ENCODE results near the gene SAMD11. TPM values are rescaled to one million over a fixed set of nuclear protein-coding genes. Genes with fewer than 3 reads are reported as not detected.

The SAMD11 gene
- polyA plus RNA-seq, 1 donor from 2014 or later, result not detected

DNA sequence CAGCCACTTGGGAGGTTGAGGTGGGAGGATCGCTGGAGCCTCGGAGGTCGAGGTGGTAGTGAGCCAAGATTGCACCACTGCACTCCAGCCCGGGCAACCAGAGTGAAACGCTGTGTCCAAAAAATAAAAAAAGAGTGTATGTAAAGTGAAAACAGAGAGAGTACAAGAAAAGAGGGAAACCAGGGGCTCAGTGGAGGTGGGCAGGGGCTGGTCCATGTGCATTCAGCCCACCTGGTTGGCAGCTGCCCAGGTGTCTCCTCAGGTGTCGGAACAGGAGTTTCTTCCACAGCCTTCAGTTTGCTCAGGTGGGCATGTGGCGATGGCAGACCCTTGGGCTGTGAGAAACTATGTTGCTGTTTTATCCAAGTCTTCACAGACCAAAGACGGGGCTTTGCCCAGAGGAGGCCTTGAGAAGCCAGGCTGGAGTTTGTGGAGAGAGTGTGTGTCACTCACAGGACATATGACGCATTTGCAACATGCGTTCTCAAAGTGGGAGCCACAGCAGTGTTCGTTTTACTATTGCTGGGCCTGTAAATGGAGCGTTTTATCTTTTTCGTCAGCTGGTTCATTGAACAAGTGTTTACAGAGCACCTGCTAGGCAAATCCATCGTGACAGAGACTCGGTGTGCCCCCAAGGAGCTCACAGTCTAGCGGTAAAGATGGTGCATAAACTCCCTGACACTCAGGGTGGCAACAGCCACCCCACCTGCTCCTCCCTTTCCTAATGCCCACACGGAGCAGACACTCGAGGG, 22.4 kb upstream of the SAMD11 start:
- Mint-ChIP-seq H3K27me3 (peaks cover 31% of the 10 kb centered on the region), H3K36me3 (no peaks in the 10 kb centered on the region), H3K27ac (peak overlapping the region in 1 of 3 donors; percentile 89), H3K4me3 (peak overlapping the region in 2 of 4 donors; percentile 16 to 17), H3K9me3 (peaks cover 0 to 7% (median 3%) of the 10 kb centered on the region in 3 donors), H3K4me1 (peaks cover 6 to 13% (median 6%) of the 10 kb centered on the region in 3 donors)

DNA sequence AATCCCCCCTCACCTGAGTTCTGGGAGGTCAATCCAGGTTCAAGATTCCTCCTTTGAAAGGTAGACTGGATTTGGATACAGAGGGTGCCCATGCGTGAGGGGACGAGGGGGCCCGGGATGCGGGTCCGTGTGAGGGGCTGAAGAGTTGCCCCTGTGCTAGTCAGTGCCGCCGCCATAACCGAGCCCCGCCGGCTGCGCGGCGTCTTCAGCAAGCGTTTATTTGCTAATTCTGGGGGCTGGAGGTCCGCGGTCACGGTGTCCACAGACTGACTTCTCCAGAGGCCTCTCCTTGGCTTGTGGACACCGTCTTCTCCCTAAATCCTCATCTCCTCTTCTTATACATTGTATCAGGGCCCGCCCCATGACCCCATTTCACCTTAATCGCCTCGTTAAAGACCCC, 20.9 kb upstream of the SAMD11 start:
- Mint-ChIP-seq H3K36me3 (no peaks in the 10 kb centered on the region), H3K4me3 (peak overlapping the region in 1 of 4 donors; percentile 37), H3K27me3 (peaks cover 40% of the 10 kb centered on the region)

DNA sequence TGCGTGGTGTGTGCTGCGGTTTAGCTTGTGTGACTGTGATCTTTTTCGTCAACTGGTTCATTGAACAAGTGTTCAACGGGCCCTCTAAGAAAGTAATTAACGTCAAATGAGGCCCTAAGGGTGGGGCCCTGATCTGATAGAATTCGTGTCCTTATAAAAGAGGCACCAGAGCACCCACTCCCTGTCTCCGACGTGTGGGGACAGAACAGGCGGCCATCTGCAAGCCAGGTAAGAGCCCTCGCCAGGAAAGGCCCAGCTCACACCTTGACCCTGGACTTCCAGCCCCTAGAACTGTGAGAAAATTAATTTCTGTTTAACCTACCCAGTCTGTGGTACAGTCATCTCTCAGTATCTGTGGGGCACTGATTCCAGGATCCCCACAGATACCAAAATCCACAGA, 20.4 kb upstream of the SAMD11 start:
- Mint-ChIP-seq H3K4me1 (peaks cover 6 to 11% (median 10%) of the 10 kb centered on the region in 3 donors), H3K27me3 (peaks cover 35% of the 10 kb centered on the region), H3K36me3 (no peaks in the 10 kb centered on the region), H3K4me3 (peak overlapping the region in 2 of 4 donors; percentile 79 to 83), H3K27ac (no peak overlapping the region), H3K9me3 (peaks cover 0 to 5% (median 0%) of the 10 kb centered on the region in 3 donors)

More for the DNA sequence above, 20.9 kb upstream of the SAMD11 start:
- peaks cover 0 to 7% (median 3%) of the 10 kb centered on the region in 3 donors for H3K9me3 Mint-ChIP-seq
- no peak overlapping the region for H3K27ac Mint-ChIP-seq
- peaks cover 6 to 13% (median 10%) of the 10 kb centered on the region in 3 donors for H3K4me1 Mint-ChIP-seq

- H3K27ac Mint-ChIP-seq, result no peak overlapping the region
- H3K27me3 Mint-ChIP-seq, result peaks cover 30% of the 10 kb centered on the region
- peak overlapping the region in 3 of 4 donors; percentile 41 to 83 (median 79) for H3K4me3 Mint-ChIP-seq
- H3K9me3 Mint-ChIP-seq, result peaks cover 0 to 1% (median 0%) of the 10 kb centered on the region in 3 donors
- no peaks in the 10 kb centered on the region for H3K36me3 Mint-ChIP-seq
- H3K4me1 Mint-ChIP-seq, result peaks cover 6 to 10% (median 6%) of the 10 kb centered on the region in 3 donors
Measured at GRCh38 chr1:903721-904271, 19.9 kb upstream of the SAMD11 start.

- Mint-ChIP-seq H3K27me3 (peaks cover 27% of the 10 kb centered on the region), H3K4me3 (peak overlapping the region; percentile 48 to 92 (median 76))
Measured at GRCh38 chr1:904310-904950, 19.3 kb upstream of the SAMD11 start.

DNA sequence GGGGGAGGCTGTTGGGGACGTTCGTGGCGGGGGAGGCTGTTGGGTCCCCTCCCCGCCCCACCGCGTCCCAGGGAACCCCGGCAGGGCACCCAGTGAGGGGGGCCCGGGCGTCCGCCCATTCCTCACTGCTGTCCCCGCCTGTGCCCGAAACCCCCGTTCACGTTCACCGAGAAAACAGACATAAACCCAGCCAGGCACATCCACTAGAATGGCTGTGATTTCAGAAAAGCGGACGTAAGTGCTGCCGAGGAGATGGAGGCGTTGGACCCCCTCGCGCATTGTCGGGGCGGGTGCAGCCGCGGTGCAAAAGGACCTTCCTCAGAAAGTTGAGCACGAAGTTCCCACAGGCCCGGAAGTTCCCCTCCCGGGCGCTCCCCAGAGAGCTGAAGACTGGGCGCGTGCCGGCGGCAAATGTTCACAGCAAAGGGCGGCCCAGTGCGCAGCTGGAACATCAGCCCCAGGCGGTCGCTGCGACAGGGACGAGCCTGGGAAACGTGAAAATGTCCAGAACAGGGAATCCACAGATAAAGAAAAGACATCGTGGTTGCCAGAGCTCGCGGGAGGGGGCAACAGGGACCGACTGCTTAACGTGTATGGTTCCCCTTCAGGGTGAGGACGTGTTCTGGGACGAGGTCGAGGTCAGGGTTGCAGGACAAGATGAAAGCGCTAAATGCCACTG, 18.5 kb upstream of the SAMD11 start:
- Mint-ChIP-seq H3K9me3 (peaks cover 0 to 1% (median 0%) of the 10 kb centered on the region in 3 donors), H3K4me1 (peaks cover 6 to 10% (median 6%) of the 10 kb centered on the region in 3 donors), H3K36me3 (no peaks in the 10 kb centered on the region), H3K4me3 (peak overlapping the region; percentile 38 to 93 (median 82)), H3K27ac (peak overlapping the region in 2 of 3 donors; percentile 16 to 78), H3K27me3 (peaks cover 27% of the 10 kb centered on the region)

More at GRCh38 chr1:904310-904950, 19.3 kb upstream of the SAMD11 start:
- Mint-ChIP-seq H3K4me1 (peaks cover 6 to 10% (median 6%) of the 10 kb centered on the region in 3 donors), H3K27ac (peak overlapping the region in 1 of 3 donors; percentile 78), H3K9me3 (peaks cover 0 to 1% (median 0%) of the 10 kb centered on the region in 3 donors), H3K36me3 (no peaks in the 10 kb centered on the region)

DNA sequence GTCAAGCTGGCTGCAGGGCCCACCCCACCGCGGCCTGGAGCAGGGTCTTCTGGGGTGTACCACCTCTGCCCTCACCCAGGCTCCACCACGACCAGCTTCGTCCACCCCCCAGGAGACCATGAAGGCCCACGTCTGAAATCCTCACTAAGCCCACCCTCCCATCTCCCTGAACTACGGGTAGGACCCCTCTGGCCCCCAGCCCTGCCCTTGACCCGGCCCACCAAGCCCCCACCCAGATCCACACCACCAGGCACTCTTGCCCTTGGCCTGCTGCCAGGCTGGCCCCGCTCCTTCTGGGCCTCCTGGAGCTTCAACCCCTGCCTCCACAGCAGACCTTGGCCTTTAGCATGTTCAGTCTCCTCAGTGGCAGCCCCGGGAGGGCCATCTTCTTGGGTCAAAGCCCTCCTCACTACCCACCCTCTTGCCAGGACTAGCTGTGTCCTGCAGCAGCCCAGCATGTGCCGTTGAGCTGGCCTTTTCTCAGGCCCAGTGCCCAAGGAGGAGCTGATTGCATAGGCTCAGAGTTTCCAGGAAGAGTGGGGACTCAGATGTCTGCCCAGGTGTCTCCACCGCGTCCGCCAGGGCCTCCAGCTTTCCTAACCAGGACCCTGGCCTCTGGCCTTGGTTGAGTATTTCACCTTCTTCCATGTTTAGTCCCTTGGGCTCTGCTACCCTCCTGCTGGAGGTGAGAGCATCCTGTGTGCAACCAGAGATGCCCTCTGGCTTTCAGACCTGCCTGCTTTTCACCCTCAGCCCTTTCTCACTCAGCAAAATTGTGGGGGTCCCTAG, 17.7 kb upstream of the SAMD11 start:
- peaks cover 0 to 1% (median 0%) of the 10 kb centered on the region in 3 donors for H3K9me3 Mint-ChIP-seq
- peaks cover 27% of the 10 kb centered on the region for H3K27me3 Mint-ChIP-seq
- H3K4me1 Mint-ChIP-seq, result peaks cover 6 to 10% (median 8%) of the 10 kb centered on the region in 3 donors
- no peaks in the 10 kb centered on the region for H3K36me3 Mint-ChIP-seq
- peak overlapping the region in 2 of 3 donors; percentile 60 to 78 for H3K27ac Mint-ChIP-seq
- peak overlapping the region; percentile 16 to 63 (median 57) for H3K4me3 Mint-ChIP-seq

DNA sequence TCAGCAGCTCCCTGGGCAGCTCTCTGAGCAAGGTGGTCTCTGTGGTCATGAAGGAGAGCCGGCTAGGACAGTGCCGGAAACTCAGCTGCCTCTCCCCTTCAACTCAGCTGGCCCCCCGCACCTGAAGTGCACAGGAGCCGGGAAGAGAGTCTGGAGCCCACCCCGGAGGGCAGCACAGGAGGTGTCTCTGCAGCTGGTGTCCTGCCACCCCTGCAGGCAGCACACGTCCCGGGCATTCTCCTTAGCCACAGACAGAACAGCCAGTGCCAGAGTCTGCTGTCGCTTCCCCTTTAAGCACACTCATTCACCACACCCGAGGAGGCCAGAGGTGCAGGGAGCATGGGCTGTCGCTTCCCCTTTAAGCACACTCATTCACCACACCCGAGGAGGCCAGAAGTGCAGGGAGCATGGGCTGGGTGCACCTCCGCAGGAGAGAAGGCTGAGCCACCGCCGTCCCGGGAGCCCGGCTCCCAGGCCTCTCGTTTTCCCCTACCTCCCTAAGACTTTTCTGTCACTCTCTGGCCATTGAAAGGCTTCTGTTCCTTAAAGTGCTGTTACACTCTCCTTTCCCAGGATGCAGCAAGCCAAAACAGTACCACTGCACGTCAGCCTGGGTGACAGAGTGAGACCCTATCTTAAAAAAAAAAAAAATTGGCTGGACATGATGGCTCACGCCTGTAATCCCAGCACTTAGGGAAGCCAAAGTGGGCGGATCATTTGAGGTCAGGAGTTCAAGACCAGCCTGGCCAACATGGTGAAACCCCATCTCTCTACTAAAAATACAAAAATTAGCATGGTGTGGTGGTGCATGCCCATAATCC, 16.9 kb upstream of the SAMD11 start:
- H3K27ac Mint-ChIP-seq, result peak overlapping the region in 1 of 3 donors; percentile 60
- peaks cover 30% of the 10 kb centered on the region for H3K27me3 Mint-ChIP-seq
- peak overlapping the region; percentile 3 to 63 (median 39) for H3K4me3 Mint-ChIP-seq
- H3K4me1 Mint-ChIP-seq, result peaks cover 6 to 10% (median 8%) of the 10 kb centered on the region in 3 donors
- H3K36me3 Mint-ChIP-seq, result no peaks in the 10 kb centered on the region
- H3K9me3 Mint-ChIP-seq, result peaks cover 0 to 1% (median 0%) of the 10 kb centered on the region in 3 donors

- H3K36me3 Mint-ChIP-seq, result no peaks in the 10 kb centered on the region
- H3K9me3 Mint-ChIP-seq, result peaks cover 0 to 1% (median 0%) of the 10 kb centered on the region in 3 donors
- H3K4me1 Mint-ChIP-seq, result peaks cover 6 to 10% (median 8%) of the 10 kb centered on the region in 3 donors
- no peak overlapping the region for H3K4me3 Mint-ChIP-seq
- H3K27me3 Mint-ChIP-seq, result peaks cover 31% of the 10 kb centered on the region
- no peak overlapping the region for H3K27ac Mint-ChIP-seq
Measured at GRCh38 chr1:907611-908451, 15.9 kb upstream of the SAMD11 start.

- H3K27me3 Mint-ChIP-seq, result peaks cover 31% of the 10 kb centered on the region
Measured at GRCh38 chr1:908661-909060, 15.1 kb upstream of the SAMD11 start.

GRCh38 chr1:909861-910310, 13.8 kb upstream of the SAMD11 start:
- no peaks in the 10 kb centered on the region for H3K36me3 Mint-ChIP-seq
- peaks cover 36% of the 10 kb centered on the region for H3K27me3 Mint-ChIP-seq
- H3K4me1 Mint-ChIP-seq, result peaks cover 6 to 10% (median 8%) of the 10 kb centered on the region in 3 donors
- no peak overlapping the region for H3K27ac Mint-ChIP-seq
- no peak overlapping the region for H3K4me3 Mint-ChIP-seq
- peaks cover 0 to 1% (median 0%) of the 10 kb centered on the region in 3 donors for H3K9me3 Mint-ChIP-seq

More at GRCh38 chr1:908661-909060, 15.1 kb upstream of the SAMD11 start:
- no peak overlapping the region for H3K27ac Mint-ChIP-seq
- no peak overlapping the region for H3K4me3 Mint-ChIP-seq
- peaks cover 0 to 1% (median 0%) of the 10 kb centered on the region in 3 donors for H3K9me3 Mint-ChIP-seq
- peaks cover 6 to 10% (median 8%) of the 10 kb centered on the region in 3 donors for H3K4me1 Mint-ChIP-seq
- no peaks in the 10 kb centered on the region for H3K36me3 Mint-ChIP-seq

DNA sequence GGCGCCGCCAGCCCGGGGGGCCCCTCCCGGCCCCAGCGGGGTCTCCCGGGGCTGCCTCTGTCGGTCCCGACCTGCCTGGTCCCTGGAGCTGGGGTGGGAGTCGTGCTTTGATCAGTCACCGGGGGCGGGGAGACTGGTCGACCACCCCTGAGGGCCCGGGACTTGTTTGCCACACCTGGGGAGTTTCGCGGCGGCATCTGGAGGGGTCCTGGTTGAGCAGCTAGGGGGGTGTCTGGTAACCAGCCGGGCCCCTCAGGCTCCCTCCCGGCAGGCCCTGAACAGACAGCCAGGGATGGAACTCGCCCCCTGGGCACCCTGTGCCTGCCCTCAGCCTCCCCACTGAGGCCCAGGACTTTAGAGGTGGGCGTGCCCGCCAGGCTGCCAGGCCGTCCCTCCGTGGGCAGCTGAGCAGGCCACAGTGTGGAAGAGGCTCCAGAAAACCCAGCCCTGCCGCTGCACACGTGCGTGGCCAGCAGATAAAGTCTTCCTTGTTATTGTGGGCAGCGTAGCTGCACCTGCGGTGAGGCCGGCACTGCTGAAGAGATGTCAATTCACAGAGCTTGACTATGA, 13.3 kb upstream of the SAMD11 start:
- peaks cover 0 to 1% (median 0%) of the 10 kb centered on the region in 3 donors for H3K9me3 Mint-ChIP-seq
- no peaks in the 10 kb centered on the region for H3K36me3 Mint-ChIP-seq
- peaks cover 2 to 7% (median 4%) of the 10 kb centered on the region in 3 donors for H3K4me1 Mint-ChIP-seq
- no peak overlapping the region for H3K4me3 Mint-ChIP-seq
- H3K27me3 Mint-ChIP-seq, result peaks cover 36% of the 10 kb centered on the region
- H3K27ac Mint-ChIP-seq, result no peak overlapping the region

Data from IgD-negative memory B cell (primary cell).